B cell (primary cell): ENCODE measurements around the gene CCDC134. TPM values are rescaled to one million over a fixed set of nuclear protein-coding genes. Genes with fewer than 3 reads are reported as not detected.

Source experiments
- ATAC-seq: fragments of 200-7000 bp; cut with Tn5 transposase; one replicate; pipeline ENCODE4 v1.10.0; 2021; ENCODE audit warnings: low read depth, mild to moderate bottlenecking, moderate number of reproducible peaks, moderate library complexity
- CTCF ChIA-PET: fragments of 350-600 bp; sonication (Branson Sonifier 250); formaldehyde crosslinking; loops from one replicate; lab custom pipeline; 2021; ENCODE audit warnings: antibody characterized with exemption, inconsistent platforms; lab: Charles Lee
- POLR2A ChIA-PET: fragments of 350-600 bp; sonication (Branson Sonifier 250); formaldehyde crosslinking; loops from one replicate; lab custom pipeline; 2021; ENCODE audit warnings: antibody characterized with exemption; lab: Charles Lee
- DNase-seq: peaks from one replicate; pipeline ENCODE4 v3.0.0; 2013
- H2AFZ ChIP-seq: 2 replicates; pipeline ENCODE4 v1.6.1; 2012; ENCODE audit warnings: mild to moderate bottlenecking, low read depth, low read length; ENCODE audit not compliant: insufficient read depth, poor library complexity, severe bottlenecking
- H3K27ac ChIP-seq, 2 donors: 1 replicate in 1 of 2; 2 replicates in 1 of 2; pipeline ENCODE4 v1.5.1; 2012 to 2013; ENCODE audit warnings: low read length in 2 of 2, mild to moderate bottlenecking in 2 of 2, moderate library complexity in 1 of 2
- H3K27me3 ChIP-seq, 4 experiments: fragments of 200-600 bp in 1 of 4; sonication (generic) in 1 of 4; replicated peaks in 1 of 4; 1 replicate in 2 of 4; 2 replicates in 2 of 4; pipeline versions ENCODE4 v1.6.1 to v1.7.0; 2013 to 2016; ENCODE audit warnings: low read length in 3 of 4, mild to moderate bottlenecking in 2 of 4, mixed read lengths in 1 of 4, moderate library complexity in 1 of 4; ENCODE audit not compliant: insufficient read depth in 4 of 4, control insufficient read depth in 3 of 4; ENCODE audit errors: control extremely low read depth in 1 of 4
- H3K36me3 ChIP-seq, 2 experiments: replicated peaks in 1 of 2; 1 replicate in 1 of 2; 2 replicates in 1 of 2; pipeline versions ENCODE4 v1.6.1 to v1.7.1; 2013; ENCODE audit warnings: low read length in 1 of 2; ENCODE audit not compliant: insufficient read depth in 2 of 2, control insufficient read depth in 1 of 2; ENCODE audit errors: control extremely low read depth in 1 of 2, extremely low read depth in 1 of 2
- H3K4me1 ChIP-seq, 2 donors: fragments of 200-600 bp in 1 of 2; sonication (generic) in 1 of 2; 1 replicate in 1 of 2; 2 replicates in 1 of 2; pipeline versions ENCODE4 v1.5.1 to v1.6.1; 2013 to 2017; ENCODE audit warnings: low read length in 2 of 2; ENCODE audit not compliant: control insufficient read depth in 2 of 2, insufficient read depth in 2 of 2
- H3K4me2 ChIP-seq: replicated peaks from 2 replicates; pipeline ENCODE3; 2012; ENCODE audit warnings: mild to moderate bottlenecking, low read depth, low read length; ENCODE audit not compliant: poor library complexity, severe bottlenecking
- H3K4me3 ChIP-seq, 5 experiments: fragments of 200-600 bp in 1 of 5; sonication (generic) in 1 of 5; 1 replicate in 3 of 5; 2 replicates in 2 of 5; pipeline versions ENCODE4 v1.5.1 to v1.7.0; 2011 to 2016; ENCODE audit warnings: low read length in 4 of 5, mild to moderate bottlenecking in 4 of 5, low read depth in 2 of 5, control low read depth in 1 of 5, moderate library complexity in 1 of 5; ENCODE audit not compliant: insufficient read depth in 1 of 5; ENCODE audit errors: control extremely low read depth in 1 of 5, extremely low read depth in 1 of 5
- H3K79me2 ChIP-seq: fragments of 200-600 bp; sonication (generic); one replicate; pipeline ENCODE4 v1.6.0; 2016; ENCODE audit warnings: low read length; ENCODE audit not compliant: control insufficient read depth, insufficient read depth
- H3K9ac ChIP-seq: fragments of 200-600 bp; sonication (generic); 2 replicates; pipeline ENCODE4 v1.6.1; 2017; ENCODE audit warnings: mild to moderate bottlenecking, low read length, moderate library complexity
- H3K9me3 ChIP-seq, 3 donors: one replicate each; pipeline versions ENCODE4 v1.6.1 to v1.7.1; 2013; ENCODE audit warnings: low read length in 2 of 3; ENCODE audit not compliant: control insufficient read depth in 2 of 3, insufficient read depth in 1 of 3; ENCODE audit errors: control extremely low read depth in 1 of 3
- H4K20me1 ChIP-seq: 2 replicates; pipeline ENCODE4 v1.6.0; 2012; ENCODE audit warnings: mild to moderate bottlenecking, low read length; ENCODE audit not compliant: insufficient read depth, control insufficient read depth, poor library complexity, severe bottlenecking
- H3K27ac Mint-ChIP-seq: one replicate; pipeline ENCODE4 v1.8.0; 2021; ENCODE audit warnings: mixed read lengths
- H3K27me3 Mint-ChIP-seq: one replicate; pipeline ENCODE4 v1.8.0; 2021; ENCODE audit warnings: mixed read lengths
- H3K4me1 Mint-ChIP-seq: one replicate; pipeline ENCODE4 v1.8.0; 2021; ENCODE audit warnings: mixed read lengths
- H3K4me3 Mint-ChIP-seq: one replicate; pipeline ENCODE4 v1.8.0; 2021; ENCODE audit warnings: mixed read lengths
- H3K9me3 Mint-ChIP-seq: one replicate; pipeline ENCODE4 v1.8.0; 2022; ENCODE audit warnings: mixed read lengths; ENCODE audit not compliant: insufficient read depth
- EZH2 ChIP-seq: IDR thresholded peaks from 2 replicates; pipeline ENCODE4 v1.6.1; 2012; ENCODE audit warnings: borderline replicate concordance, low read depth, mild to moderate bottlenecking, moderate library complexity, low read length; ENCODE audit not compliant: insufficient read depth, poor library complexity, severe bottlenecking
- WGBS: methylation state at CpG from one replicate; pipeline ENCODE4 v1.1.5; 2013; ENCODE audit warnings: missing lambda C conversion rate; ENCODE audit not compliant: insufficient coverage; 5-methylcytosine and 5-hydroxymethylcytosine counted together
- intact Hi-C: fragments of 100-400 bp; cut with micrococcal nuclease; formaldehyde crosslinking; loops from one replicate; pipeline ENCODE4 v1.10.0; 2022
- polyA plus RNA-seq: library from polyadenylated mRNA; depleted of rRNA; stranded (reverse); fragments of >200 nt; gene quantifications from 2 replicates; pipeline ENCODE4 v1.2.3, GENCODE V29; 2012
- total RNA-seq, 2 donors: library from RNA; stranded (reverse); fragments of 120-200 nt in 1 of 2; gene quantifications; 1 replicate in 1 of 2; 2 replicates in 1 of 2; pipeline versions ENCODE4 v1.2.3 to v1.2.4, GENCODE V29; 2013 to 2022
- TF ChIP-seq, protein P1 (sequence below): fragments of 200-600 bp; IDR thresholded peaks from one replicate; pipeline ENCODE4 v1.8.0; 2022; ENCODE audit warnings: antibody characterized with exemption, mild to moderate bottlenecking

Gene CCDC134
- total and polyA plus RNA-seq, 2 donors (not counting 1 experiment from before 2014, with no cell fraction given): 4.4 to 18.1 TPM

DNA sequence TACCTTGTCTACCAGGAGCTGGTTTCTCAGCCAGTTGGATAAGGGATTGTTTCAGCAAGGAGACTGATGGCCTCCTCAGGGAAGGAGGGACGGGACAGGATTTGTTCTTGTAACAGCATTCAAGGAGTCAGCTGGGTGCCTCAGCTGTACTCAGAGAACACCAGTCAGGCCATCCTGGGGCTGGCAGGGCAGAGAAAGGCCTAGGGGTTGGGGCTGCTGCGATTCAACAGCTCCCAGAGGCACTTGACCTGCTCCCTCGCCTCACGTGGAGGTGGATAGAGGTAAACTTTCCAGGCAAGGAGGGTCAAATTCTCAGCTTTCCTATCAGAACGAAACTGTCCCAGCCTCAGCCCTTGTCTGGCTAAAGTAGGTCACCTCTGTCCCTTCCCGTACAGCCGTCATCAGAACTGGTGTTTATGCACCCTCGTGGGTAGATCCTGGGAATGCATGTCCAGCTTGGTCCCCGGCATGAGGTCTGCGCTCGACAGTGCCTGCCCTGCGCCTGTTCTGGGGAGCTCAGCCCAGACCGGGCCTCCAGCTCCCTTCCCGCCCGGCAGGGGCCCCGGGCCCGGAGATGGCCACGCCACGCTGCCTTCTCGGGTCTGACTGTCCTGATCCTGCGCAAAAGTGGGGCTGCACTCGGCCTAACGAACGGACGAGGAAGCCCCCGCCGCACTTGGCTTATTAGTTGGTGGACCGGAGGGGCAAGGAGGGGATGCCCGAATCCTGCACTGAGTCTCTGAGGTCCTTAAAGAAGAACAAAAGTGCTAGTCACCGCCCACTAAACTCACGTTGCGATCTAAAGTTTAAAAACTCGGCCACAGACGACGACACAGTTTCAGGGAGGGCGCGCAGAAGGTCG, 762 bp upstream of the CCDC134 start:
- H3K9me3 ChIP-seq: no peaks in the 10 kb centered on the region
- H2AFZ ChIP-seq: peak overlapping the region; percentile 98
- peak overlapping the region; percentile 90 for H3K4me2 ChIP-seq
- H3K9ac ChIP-seq: peak overlapping the region; percentile 81
- TF ChIP-seq, protein P1, sequence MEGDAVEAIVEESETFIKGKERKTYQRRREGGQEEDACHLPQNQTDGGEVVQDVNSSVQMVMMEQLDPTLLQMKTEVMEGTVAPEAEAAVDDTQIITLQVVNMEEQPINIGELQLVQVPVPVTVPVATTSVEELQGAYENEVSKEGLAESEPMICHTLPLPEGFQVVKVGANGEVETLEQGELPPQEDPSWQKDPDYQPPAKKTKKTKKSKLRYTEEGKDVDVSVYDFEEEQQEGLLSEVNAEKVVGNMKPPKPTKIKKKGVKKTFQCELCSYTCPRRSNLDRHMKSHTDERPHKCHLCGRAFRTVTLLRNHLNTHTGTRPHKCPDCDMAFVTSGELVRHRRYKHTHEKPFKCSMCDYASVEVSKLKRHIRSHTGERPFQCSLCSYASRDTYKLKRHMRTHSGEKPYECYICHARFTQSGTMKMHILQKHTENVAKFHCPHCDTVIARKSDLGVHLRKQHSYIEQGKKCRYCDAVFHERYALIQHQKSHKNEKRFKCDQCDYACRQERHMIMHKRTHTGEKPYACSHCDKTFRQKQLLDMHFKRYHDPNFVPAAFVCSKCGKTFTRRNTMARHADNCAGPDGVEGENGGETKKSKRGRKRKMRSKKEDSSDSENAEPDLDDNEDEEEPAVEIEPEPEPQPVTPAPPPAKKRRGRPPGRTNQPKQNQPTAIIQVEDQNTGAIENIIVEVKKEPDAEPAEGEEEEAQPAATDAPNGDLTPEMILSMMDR: peak; percentile 17
- TF ChIP-seq EZH2: no peak
- peak overlapping the region; percentile 65 to 98 (median 96) for H3K4me3 ChIP-seq
- Mint-ChIP-seq H3K4me3 (peak overlapping the region; percentile 98), H3K9me3 (no peaks in the 10 kb centered on the region), H3K27ac (peak overlapping the region; percentile 99), H3K27me3 (no peaks in the 10 kb centered on the region), H3K4me1 (peaks cover 24% of the 10 kb centered on the region)
- peak overlapping the region; percentile 90 to 91 for H3K27ac ChIP-seq
- WGBS: 10% methylated on average over 38 of the region's 38 CpGs
- ATAC-seq (peak; percentile 43), DNase-seq (no peak)
- no peaks in the 10 kb centered on the region for H3K27me3 ChIP-seq
- intact Hi-C loops: loop anchor here (1.0 to 5.0 kb wide), 7 partner anchors 18 to 142 kb away; partner anchors contain the start of genes SNU13 and SREBF2
- peaks cover 19 to 22% of the 10 kb centered on the region in 2 donors for H3K4me1 ChIP-seq
- H3K79me2 ChIP-seq: peaks cover 43% of the 10 kb centered on the region
- POLR2A ChIA-PET: interaction anchor here (0.6 to 4.2 kb wide), 12 partner anchors 18 to 598 kb away, joined by 3 to 68 read pairs (median 7); partner anchors contain the start of genes CENPM, MEI1, SMDT1 and TEF
- no peaks in the 10 kb centered on the region for H4K20me1 ChIP-seq
- CTCF ChIA-PET: interaction anchor here (0.6 to 5.6 kb wide), 15 partner anchors 10 to 418 kb away, joined by 3 to 56 read pairs (median 4); partner anchors contain the start of genes CENPM, MEI1, SREBF2 and TEF
- H3K36me3 ChIP-seq: peaks cover 2 to 8% of the 10 kb centered on the region in 2 experiments
